HG03103 (cell line): ENCODE measurements around the gene SKOR1.

Experiments used
- ATAC-seq: cut with Tn5 transposase; IDR thresholded peaks from one replicate; pipeline ENCODE4 v1.9.1; 2021; ENCODE audit warnings: low read depth; ENCODE audit not compliant: unreplicated experiment

The SKOR1 gene

GRCh38 chr15:67882487-67883233 lies 57.4 kb downstream of the SKOR1 start:
- ATAC-seq, result no peak

- no peak for ATAC-seq
These were observed 58.0 kb downstream of the SKOR1 start for GRCh38 chr15:67883234-67883773.

- no peak for ATAC-seq
These were observed 58.7 kb downstream of the SKOR1 start for GRCh38 chr15:67884009-67884408.
